Measurements from ENCODE around the gene TRERF1. TPM values are rescaled to one million over a fixed set of nuclear protein-coding genes. Genes with fewer than 3 reads are reported as not detected.
A peak's percentile ranks its signal among the peaks of the same experiment; 100 is the strongest.

Gene TRERF1
- total and polyA plus RNA-seq, 12 donors, result 4.7 to 16.6 (median 8.0) TPM

DNA sequence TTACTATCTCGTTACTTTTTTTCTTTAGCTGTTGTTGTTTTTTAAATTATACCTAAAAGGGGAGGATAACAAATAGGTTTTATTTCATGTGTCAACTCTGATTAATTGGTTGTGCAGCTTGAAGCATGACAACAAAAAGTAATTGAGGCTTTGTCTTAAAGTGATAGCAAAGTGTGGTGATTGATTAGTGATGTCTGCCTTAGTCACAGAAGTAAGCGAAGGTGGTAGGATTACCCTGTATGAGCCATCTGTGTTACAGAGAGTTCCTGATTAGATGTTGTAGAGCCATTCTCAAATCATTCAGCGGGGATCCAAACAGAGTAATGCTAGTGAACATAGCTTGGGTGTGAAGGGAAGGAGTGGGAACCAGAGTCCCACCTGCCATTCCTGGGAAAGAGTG, 219.7 kb downstream of the TRERF1 start:
- WGBS, 4 donors, result 90 to 97% (median 94%) methylated on average over 3 of the region's 3 CpGs
- H3K4me1 ChIP-seq (replicated peaks in 1 of 2), result peaks cover 1 to 15% of the 10 kb centered on the region in 2 donors
- intact Hi-C loops (cut with DNase I), result no loop called here
- TF ChIP-seq, protein P1, sequence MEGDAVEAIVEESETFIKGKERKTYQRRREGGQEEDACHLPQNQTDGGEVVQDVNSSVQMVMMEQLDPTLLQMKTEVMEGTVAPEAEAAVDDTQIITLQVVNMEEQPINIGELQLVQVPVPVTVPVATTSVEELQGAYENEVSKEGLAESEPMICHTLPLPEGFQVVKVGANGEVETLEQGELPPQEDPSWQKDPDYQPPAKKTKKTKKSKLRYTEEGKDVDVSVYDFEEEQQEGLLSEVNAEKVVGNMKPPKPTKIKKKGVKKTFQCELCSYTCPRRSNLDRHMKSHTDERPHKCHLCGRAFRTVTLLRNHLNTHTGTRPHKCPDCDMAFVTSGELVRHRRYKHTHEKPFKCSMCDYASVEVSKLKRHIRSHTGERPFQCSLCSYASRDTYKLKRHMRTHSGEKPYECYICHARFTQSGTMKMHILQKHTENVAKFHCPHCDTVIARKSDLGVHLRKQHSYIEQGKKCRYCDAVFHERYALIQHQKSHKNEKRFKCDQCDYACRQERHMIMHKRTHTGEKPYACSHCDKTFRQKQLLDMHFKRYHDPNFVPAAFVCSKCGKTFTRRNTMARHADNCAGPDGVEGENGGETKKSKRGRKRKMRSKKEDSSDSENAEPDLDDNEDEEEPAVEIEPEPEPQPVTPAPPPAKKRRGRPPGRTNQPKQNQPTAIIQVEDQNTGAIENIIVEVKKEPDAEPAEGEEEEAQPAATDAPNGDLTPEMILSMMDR (IDR thresholded peaks at IDR 0.05), result no peak
- no peak for TF ChIP-seq POLR2A (IDR thresholded peaks at IDR 0.05)
- H3K4me3 ChIP-seq, result no peak overlapping the region
- H3K27ac ChIP-seq, result no peak overlapping the region
- no peaks in the 10 kb centered on the region for H3K9me3 ChIP-seq (replicated peaks in 1 of 3)
- no peak for DNase-seq
- no peaks in the 10 kb centered on the region for H3K27me3 ChIP-seq
- peaks cover 0 to 9% of the 10 kb centered on the region in 2 donors for H3K36me3 ChIP-seq (replicated peaks in 1 of 2)

DNA sequence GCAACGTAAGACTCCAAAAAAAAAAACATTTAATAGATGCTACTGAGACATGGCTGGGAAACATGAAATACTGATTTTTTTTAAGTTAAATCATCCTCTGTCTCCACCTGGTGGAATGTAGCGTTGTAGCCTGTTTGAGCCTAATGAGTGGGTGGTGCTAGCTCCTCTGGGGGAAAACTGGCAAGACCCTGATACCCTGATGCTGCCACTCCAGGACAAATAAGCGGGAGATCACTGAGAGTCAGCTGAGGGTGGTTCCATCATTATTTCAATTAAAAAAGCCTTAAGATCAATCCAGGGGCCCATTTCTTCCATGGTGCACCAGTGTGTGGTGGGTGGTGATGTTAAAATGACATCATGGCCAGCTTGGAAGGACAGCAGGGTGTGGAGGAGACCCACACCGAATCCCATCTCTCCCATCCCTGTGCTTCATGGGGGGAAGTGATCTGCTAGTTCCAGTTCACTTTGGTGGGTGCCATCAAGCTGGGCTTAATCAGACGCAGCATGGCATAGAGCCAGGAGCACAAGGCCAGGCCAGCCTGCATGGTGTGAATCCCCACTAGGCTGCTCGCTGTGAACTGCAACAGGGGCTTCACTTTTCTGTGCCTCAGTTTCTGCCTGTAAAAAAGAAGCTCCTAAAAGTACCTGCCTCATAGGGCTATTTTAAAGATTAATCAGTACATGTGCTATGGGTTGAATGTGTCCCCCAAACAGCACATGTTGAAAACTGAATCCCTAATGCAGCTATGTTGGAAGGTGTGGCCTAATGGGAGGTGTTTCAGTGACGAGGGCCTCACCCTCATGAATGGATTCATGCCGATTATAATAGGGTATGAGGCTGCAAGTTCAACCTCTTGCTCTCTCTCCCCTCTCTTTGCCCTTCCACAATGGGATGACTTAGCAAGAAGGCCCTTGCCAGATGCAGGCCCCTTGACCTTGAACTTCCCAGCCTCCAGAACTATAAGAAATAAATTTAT, 221.1 kb downstream of the TRERF1 start:
- H3K4me3 ChIP-seq, result no peak overlapping the region
- H3K27ac ChIP-seq, result no peak overlapping the region
- no peaks in the 10 kb centered on the region for H3K9me3 ChIP-seq (replicated peaks in 1 of 3)
- DNase-seq, result peak in 4 of 7 donors; percentile 32 to 50 (median 39)
- intact Hi-C loops (cut with DNase I), result no loop called here
- WGBS, 4 donors, result 66 to 79% (median 74%) methylated on average over 7 to 8 of the region's 8 CpGs
- peaks cover 0 to 9% of the 10 kb centered on the region in 2 donors for H3K36me3 ChIP-seq (replicated peaks in 1 of 2)
- no peak for TF ChIP-seq POLR2A (IDR thresholded peaks at IDR 0.05)
- TF ChIP-seq, protein P1 (IDR thresholded peaks at IDR 0.05), result peak in 1 of 6 experiments; percentile 15
- no peaks in the 10 kb centered on the region for H3K27me3 ChIP-seq
- H3K4me1 ChIP-seq (replicated peaks in 1 of 2), result peaks cover 0 to 21% of the 10 kb centered on the region in 2 donors

DNA sequence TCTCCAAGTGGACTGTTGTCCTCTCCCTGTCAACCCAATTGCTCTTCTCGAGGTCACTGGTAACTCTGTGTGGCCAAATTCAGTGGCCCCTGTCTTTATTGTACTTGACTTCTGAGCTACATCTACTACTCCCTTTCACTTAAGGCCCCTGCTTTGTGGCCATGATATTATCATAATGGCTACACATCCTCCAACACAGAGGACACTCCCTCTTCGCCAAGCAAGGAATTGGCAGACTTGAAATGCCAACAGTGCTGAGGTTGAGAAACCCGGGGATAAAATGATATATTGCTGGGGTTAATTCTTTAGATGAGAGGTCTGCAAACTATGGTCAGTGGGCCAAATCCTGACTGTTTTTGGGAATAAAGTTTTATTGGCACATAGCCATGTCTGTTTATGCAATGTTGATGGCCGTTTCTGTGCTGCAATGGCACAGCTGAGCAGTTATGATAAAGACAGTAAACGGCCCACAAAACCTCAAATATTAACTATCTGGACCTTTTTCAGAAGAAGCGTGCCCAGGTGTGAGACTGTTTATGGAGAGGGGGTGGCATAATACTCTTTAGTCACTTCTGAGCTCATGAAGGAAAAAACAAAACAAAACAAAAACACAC, 222.1 kb downstream of the TRERF1 start:
- no peak for DNase-seq
- H3K4me3 ChIP-seq, result no peak overlapping the region
- no peaks in the 10 kb centered on the region for H3K27me3 ChIP-seq
- peaks cover 0 to 21% of the 10 kb centered on the region in 2 donors for H3K4me1 ChIP-seq (replicated peaks in 1 of 2)
- H3K36me3 ChIP-seq (replicated peaks in 1 of 2), result peaks cover 0 to 9% of the 10 kb centered on the region in 2 donors
- intact Hi-C loops (cut with DNase I), result no loop called here
- H3K27ac ChIP-seq, result no peak overlapping the region
- TF ChIP-seq, protein P1 (IDR thresholded peaks at IDR 0.05), result no peak
- no peak for TF ChIP-seq POLR2A (IDR thresholded peaks at IDR 0.05)
- WGBS, 4 donors, result 66 to 79% (median 71%) methylated on average over 6 of the region's 6 CpGs
- no peaks in the 10 kb centered on the region for H3K9me3 ChIP-seq (replicated peaks in 1 of 3)

DNA sequence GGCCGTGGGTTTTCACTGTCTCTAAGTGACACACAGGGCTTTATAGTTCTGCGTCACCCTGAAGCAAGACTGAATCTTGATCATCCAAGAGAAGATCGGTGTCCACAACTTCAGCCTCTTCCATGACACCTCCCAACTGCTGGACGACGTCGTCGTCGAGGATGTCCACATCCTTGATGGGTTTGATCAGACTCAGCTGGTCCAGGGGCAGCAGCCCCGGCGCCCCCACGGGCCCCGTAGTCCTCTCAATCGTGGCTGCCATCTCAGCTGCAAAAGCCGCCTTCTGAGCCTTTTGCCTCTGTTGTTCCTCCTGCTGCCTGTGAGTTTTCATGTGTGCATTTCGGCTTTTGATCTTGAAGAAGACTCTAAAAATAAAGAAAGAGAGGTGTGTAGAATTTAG, 223.4 kb downstream of the TRERF1 start:
- H3K36me3 ChIP-seq (replicated peaks in 1 of 2), result peaks cover 0 to 9% of the 10 kb centered on the region in 2 donors
- no peak for DNase-seq
- TF ChIP-seq, protein P1 (IDR thresholded peaks at IDR 0.05), result no peak
- TF ChIP-seq POLR2A (IDR thresholded peaks at IDR 0.05), result no peak

More for the DNA sequence above, 223.4 kb downstream of the TRERF1 start:
- no peak overlapping the region for H3K27ac ChIP-seq
- H3K9me3 ChIP-seq (replicated peaks in 1 of 3), result no peaks in the 10 kb centered on the region
- intact Hi-C loops (cut with DNase I), result no loop called here
- peaks cover 0 to 21% of the 10 kb centered on the region in 2 donors for H3K4me1 ChIP-seq (replicated peaks in 1 of 2)
- WGBS, 4 donors, result 86 to 96% (median 93%) methylated on average over 15 of the region's 15 CpGs
- no peak overlapping the region for H3K4me3 ChIP-seq
- H3K27me3 ChIP-seq, result no peaks in the 10 kb centered on the region
